GM15510 (cell line): ENCODE data around the gene PPDPF.

Source experiments
- POLR2A ChIP-seq: IDR thresholded peaks from 3 replicates; pipeline ENCODE4 v1.6.1; 2011; ENCODE audit warnings: borderline replicate concordance; ENCODE audit not compliant: insufficient read length; ENCODE audit errors: extremely low read depth

Gene PPDPF

DNA sequence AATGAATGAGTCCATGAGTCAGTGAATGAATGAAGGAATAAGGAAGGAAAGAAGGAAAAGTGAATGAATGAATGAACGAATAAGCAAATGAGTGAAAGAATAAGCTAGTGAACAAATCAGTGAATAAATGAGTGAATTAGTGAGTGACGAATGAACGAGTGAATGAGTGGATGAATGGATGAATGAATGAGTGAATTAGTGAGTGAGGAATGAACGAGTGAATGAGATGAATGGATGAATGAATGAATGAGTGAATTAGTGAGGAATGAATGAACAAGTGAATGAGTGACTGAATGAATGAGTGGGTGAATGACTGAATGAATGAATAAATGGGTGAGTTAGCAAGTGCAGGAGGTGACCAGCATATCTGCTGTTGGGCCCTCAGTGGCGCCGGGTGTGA is 23.2 kb downstream of the PPDPF start:
- no peak for TF ChIP-seq POLR2A

DNA sequence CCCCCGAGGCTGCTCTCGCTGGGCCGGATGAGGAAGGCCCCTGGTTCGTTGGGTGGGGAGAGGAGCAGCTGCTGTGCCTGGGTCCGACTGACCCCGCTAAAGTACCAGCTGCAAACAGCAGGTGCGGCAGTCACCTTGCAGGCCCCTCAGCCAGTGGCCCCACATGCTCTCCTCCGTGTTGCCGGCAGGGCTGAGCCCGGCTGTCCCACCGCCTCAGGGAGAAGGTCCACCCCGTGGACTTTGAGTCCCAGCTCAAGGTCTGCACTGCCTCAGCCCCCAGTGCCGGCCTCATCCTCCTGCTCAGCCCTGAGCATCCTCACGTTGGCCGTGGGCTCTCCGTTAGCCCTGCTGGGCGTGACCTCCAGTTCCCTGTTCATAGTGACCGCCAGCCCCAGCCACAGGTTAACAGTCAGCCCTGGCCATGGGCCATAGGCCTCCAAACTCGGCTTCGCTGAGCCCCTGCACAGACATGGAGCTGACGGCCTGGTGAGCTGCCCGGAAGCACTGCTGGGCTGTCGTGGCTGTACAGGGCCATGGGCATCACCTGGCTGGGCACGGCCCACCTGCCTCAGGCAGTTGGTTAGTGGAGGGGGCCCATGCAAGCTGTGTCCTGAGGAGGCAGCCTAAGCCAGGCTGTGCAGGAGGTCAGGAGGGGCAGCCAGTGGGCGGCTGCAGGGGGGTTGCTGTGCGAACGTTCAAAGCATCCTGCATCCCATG is 23.8 kb downstream of the PPDPF start:
- TF ChIP-seq POLR2A = no peak

DNA sequence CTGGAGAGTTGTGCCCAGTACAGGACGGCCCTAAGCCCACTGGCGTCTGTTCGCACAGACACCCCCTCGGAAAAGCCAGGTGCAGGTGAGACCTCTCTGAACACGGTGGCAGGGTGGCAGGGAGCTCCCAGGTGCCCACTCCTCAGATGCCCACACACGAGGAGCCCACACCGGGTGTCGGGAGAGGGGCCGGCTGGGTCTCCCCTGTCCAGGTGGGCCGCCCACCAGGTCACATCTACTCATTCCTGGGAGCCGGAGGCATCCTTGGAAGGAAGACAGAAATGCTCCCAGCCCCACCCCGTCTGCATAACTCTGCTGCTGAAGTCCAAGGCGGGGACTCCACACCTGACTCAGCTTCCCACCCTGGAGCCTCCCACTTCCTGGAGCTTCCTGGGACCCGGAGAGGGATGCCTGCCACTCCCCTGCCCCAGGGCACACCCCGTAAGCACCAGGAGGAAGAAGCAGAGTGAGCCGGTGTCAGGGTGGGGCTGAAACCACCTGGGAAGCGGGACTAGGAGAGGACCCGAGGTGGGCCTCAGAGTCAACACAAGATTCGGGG is 24.5 kb downstream of the PPDPF start:
- TF ChIP-seq POLR2A = no peak

DNA sequence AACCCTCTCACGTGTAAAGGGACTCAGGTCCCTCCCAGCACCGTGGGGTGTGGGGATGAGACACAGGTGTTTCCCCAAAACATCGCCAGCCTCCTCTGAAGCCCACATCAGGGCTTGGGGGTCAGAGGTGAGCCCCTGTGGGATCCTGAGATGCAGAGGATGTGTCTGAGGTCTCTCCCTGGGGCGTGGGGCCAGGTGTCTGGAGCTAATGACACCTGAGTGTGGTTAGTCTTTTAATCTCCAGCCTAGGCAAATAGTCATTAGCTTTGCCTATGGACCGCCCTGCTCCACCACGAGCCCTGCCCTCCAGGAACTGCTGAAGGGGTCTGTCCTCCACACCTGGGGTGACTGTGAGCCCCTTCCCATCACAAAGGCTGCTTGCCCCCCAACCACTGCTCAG is 25.2 kb downstream of the PPDPF start:
- no peak for TF ChIP-seq POLR2A

DNA sequence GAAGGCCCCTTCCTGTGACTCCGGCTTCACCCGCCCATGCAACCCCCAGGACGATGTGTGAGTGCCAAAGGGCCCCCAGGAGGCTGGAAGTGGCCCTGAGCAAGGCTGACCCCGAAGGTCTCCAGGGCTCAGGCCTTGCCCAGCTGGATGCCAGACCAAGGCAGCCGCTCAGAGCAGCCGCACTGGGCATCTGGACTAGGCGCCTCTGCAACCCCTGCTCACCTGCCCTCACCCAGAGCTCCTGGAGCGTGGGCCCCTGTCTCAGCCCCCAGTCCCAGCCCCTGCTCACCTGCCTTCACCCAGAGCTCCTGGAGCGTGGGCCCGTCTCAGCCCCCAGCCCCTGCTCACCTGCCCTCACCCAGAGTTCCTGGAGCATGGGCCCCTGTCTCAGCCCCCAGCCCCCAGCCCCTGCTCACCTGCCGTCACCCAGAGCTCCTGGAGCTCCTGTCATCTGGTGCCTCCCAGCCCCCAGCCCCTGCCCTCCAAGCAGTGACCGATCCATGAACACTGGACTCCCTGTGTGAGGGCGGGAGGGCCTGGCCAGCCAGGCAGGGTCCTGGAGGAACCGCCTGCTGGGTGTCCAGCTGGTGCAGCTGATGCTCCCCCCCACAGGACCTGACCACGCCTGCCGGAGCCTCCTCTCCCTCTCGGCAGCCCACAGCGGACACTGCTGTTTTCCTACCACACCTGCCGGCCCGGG is 25.8 kb downstream of the PPDPF start:
- no peak for TF ChIP-seq POLR2A

DNA sequence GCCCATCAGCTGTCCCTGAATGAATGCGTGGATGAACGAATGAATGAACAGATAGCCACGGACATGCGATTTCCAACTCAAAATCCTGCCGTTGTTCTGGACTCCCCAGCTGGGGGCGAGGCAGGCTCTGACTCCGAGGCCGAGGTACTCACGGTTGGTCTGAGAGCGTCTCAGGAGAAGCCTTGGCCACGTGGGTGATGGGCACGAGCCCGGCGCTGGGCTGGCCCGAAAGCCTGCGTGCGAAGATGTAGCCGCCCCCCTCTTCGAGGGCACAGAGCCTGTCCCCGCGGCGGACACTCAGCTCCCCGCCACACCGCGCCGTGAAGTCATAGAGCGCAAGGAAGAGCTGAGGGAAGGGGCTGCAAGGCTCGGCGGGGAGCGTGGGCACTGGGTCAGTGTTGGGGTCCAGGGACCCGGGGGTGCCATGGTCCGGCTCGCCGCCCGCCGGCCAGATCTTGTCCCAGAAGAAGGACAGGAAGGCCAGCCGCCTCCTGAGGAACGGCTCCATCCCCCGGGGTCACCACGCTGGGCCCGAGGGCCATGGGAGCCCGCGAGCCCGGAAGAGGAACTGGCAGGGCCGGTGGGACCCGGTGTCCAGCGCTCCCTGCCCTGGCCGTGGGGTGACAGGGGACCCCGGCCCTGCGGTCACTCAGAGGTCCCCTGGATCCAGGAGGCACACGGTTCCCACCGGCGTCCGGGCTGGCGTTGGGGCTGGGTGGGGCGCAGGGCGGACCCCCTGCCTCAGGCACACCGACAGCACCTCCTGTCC is 26.6 kb downstream of the PPDPF start:
- no peak for TF ChIP-seq POLR2A

DNA sequence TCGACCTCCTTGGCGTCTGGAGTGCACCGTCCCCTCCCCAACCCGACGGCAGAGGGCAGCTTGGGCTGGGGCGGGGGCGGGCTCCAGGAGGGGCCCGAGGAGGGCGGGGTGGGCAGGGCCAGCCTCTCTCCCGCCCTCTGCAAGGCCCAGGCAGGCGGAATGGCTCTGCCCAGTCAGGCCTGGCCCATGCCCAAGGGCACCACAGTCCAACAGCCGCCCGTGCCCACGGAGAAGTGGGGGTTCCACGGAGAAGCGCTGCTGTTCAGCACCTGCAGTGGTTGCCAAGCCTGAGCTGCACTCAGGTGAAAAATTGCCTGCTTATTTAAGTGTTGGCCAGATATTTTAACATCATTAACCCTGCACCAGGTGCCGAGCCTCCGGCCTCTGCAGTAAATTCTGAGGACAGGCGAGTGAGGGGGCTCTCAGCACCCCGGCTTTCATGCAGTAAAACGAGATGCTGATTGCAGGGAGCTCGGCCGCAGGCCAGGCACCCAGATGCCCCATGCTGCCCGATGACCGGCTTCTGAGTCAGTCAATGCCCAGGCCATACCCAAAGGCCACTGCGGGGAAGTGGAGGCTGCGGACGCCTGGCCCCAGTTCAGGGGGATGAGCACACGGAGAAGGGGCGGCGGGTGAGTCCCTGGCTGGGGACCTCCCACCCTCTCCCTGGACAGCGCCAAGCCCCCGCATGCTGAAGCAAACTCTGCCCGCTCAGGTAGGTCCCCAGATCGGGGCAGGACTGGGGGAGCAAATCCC is 27.3 kb downstream of the PPDPF start, which contains the start of gene SRMS:
Gene SRMS (minus strand): TSS at position 25 of the 756 bp plus-strand sequence. CDS start 286 bp downstream, outside the sequence.
- TF ChIP-seq POLR2A = no peak

DNA sequence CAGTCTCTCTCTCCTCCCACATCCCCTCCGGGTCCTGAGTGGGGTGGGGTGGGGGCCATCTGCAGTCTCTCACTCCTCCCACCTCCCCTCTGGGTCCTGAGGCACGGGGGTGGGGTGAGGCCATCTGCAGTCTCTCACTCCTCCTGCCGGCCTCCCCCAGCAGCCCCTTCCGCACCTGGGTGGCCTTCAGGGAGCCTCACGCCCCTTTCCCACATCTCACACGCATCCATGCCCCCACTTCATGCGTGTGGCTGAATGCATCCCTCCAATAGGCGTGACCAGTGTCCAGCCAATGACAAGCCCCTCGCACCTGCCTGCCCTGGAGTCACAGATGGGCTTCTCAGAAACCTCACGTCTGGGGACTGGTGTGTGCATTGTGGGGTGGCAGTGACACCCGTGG is 28.0 kb downstream of the PPDPF start:
- no peak for TF ChIP-seq POLR2A

DNA sequence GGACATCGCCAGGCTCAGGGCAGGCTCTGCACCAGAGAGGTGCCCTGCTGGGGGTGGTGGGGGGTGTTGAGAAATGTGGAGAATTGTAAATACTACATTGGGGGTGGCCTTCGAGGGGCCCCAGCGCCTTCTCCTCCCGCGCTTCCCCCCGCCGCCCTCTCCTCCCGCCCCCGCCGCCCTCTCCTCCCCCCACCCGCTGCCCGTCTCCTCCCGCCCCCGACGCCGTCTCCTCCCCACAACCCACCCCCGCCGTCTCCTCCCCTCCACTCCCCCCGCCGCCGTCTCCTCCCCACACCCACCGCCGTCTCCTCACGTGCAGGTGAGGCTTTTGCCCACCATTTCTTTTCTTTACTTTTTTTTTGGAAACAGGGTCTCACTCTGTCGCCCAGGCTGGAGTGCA is 28.5 kb downstream of the PPDPF start:
- no peak for TF ChIP-seq POLR2A

DNA sequence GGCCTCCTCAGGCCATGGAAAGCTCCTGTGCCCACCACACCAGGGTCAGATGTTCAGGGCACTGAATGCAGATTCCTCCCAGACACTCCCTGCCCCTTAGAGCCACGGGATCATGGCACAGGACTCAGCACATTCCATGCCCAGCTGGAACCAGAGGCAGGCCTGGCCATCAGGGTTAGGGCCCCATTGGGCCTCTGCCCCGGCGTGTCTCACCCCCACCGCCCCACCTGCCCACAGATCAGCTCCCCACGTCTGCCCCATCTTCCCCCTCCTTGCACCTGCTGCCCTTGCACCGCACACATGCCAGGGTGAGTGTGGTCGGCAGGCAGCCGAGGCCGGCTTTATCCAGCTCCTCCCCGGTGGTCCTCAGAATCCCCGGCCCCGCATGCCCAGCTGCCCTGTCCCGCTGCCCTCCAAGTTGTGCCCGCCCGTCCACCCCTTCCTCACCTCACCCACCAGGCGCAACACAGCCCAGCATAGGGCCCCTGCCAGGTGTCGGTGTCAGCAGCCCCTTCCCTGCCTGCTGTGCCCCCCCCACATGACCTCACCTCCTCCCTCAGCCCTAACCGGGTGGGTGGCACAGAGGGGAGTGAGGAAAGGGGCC is 29.2 kb downstream of the PPDPF start:
- TF ChIP-seq POLR2A = no peak

DNA sequence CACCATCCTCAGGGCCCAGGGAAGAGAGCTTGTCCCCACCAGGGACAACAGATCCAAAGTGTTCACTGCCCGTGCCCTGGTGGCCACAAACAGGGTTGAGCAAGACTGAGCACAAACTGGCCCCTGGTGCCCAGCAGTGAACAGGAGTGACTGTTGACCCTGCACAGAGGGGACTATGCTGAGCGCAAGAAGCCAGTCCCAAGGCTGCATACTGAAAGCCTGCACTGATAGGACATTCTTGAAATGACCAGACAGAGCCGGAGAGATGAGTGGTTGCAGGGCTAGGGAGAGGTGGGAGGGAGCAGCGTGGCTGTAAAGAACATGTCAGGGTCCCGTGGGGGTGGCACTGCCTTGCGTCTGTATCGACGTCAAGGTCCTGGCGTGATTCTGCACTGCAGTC is 30.5 kb downstream of the PPDPF start:
- TF ChIP-seq POLR2A = no peak

DNA sequence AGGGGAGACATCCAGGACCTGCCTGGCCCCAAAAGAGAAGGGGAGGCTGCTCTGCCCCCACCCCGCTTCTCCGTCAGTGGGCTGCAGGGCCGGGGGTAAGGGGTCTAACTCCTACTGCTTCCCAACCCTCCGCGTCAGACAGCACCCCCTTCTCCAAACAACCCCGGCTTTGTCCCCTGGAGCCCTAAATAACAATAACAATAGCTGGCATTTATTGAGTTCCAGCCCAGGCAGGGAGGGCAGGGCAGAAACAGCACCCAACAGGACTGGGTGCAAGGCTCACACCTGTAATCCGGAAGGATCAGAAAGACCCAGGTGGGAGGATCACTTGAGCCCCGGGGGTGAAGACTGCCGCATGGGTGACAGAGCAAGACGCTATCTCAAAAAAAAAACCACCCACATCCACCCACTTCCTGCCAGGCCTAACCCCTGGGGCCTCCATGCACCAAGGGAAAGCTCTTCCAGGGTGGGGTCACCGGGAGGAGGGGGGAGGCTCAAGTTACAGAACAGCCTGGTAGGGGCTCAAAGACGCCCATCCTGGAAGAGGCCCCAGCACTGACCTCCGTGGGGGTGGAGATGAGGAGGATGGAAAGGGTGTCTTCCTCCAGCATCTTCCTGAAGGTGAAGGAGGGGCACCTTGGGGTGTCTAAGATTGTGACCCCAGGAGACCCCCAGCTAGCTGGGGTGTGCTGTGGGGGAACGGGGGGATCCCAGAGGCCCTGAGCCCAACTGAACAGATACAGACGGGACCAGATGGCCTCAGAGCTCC is 32.1 kb downstream of the PPDPF start:
- no peak for TF ChIP-seq POLR2A

DNA sequence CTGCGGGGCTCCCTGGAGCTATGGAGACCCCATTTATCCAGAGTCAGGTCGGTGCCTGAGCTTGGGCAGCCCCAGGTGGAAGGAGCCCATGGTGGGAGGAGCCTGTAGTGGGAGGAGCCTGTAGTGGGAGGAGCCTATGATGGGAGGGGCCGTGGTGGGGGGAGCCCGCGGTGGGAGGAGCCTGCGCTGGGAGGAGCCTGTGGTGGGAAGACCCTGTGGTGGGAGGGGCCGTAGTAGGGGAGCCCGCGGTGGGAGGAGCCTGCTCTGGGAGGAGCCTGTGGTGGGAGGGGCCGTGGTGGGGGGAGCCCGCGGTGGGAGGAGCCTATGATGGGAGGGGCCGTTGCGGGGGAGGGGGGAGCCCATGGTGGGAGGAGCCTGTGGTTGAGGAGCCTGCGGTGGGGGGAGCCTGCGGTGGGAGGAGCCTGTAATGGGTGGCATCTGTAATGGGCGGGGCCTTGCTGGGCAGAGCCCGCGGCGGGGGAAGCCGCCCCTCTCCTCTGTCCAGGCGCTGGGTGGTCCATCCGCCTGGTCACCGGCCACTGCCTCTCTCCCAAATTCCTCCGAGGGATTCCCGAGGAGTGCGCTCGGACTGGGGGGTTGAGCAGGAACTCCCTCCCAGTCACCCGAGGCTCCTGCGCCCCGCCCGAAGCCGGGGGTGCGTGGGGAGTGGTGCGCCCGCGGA is 32.8 kb downstream of the PPDPF start:
- TF ChIP-seq POLR2A = no peak
